Gastrocnemius medialis (tissue), 4 donors: ENCODE results near the gene RBFOX2. TPM values are rescaled to one million over a fixed set of nuclear protein-coding genes. Genes with fewer than 3 reads are reported as not detected.

Experiments used
- ATAC-seq, 2 donors: fragments of 150-250 bp; one replicate each; pipeline ENCODE4 v1.9.1; 2016
- DNase-seq, 2 donors: peaks; one replicate each; pipeline ENCODE4 v3.0.0-alpha.2; 2019
- H3K27ac ChIP-seq, 4 donors: fragments of 200-600 bp; sonication (generic); 1 replicate in 1 of 4; 2 replicates in 3 of 4; pipeline ENCODE4 v1.5.1; 2016 to 2018; ENCODE audit warnings: mild to moderate bottlenecking in 2 of 4, moderate library complexity in 1 of 4
- H3K27me3 ChIP-seq, 3 donors: fragments of 200-600 bp; sonication (generic) in 2 of 3; 1 replicate in 1 of 3; 2 replicates in 2 of 3; pipeline versions ENCODE4 v1.5.1 to v1.6.0; 2016 to 2019; ENCODE audit warnings: mild to moderate bottlenecking in 1 of 3, moderate library complexity in 1 of 3
- H3K36me3 ChIP-seq, 2 donors: fragments of 200-600 bp; sonication (generic) in 1 of 2; one replicate each; pipeline ENCODE4 v1.5.1; 2017 to 2018
- H3K4me1 ChIP-seq, 2 donors: fragments of 200-600 bp; sonication (generic) in 1 of 2; one replicate each; pipeline ENCODE4 v1.5.1; 2016 to 2017; ENCODE audit warnings: mild to moderate bottlenecking in 2 of 2
- H3K4me3 ChIP-seq, 4 donors: fragments of 200-600 bp; sonication (generic) in 3 of 4; 1 replicate in 1 of 4; 2 replicates in 3 of 4; pipeline ENCODE4 v1.5.1; 2016 to 2019; ENCODE audit warnings: mild to moderate bottlenecking in 2 of 4
- H3K9me3 ChIP-seq, 3 donors: fragments of 200-600 bp; sonication (generic) in 2 of 3; 1 replicate in 1 of 3; 2 replicates in 2 of 3; pipeline ENCODE4 v1.5.1; 2016 to 2019
- CTCF ChIP-seq, 5 experiments: fragments of 450-650 bp in 3 of 5; fragments of 200-600 bp in 2 of 5; sonication (generic) in 2 of 5; IDR thresholded peaks in 4 of 5; conservative IDR thresholded peaks in 1 of 5; 1 replicate in 4 of 5; 2 replicates in 1 of 5; pipeline ENCODE4 v1.5.1; 2016 to 2019; ENCODE audit warnings: antibody characterized with exemption in 5 of 5, mild to moderate bottlenecking in 3 of 5, moderate library complexity in 3 of 5
- POLR2A ChIP-seq, 2 donors: fragments of 450-650 bp; IDR thresholded peaks; one replicate each; pipeline ENCODE4 v1.6.1; 2017; ENCODE audit warnings: antibody characterized with exemption in 2 of 2, mild to moderate bottlenecking in 2 of 2, moderate library complexity in 2 of 2
- in situ Hi-C, 4 donors: fragments of 200-750 bp; cut with MboI; loops; one replicate each; pipeline versions ENCODE4 v1.15.0 to v1.8.0; 2017; ENCODE audit warnings: low sequenced_read_pairs in 4 of 4
- intact Hi-C: fragments of 100-400 bp; cut with DNase I; formaldehyde crosslinking; loops from one replicate; pipeline ENCODE4 v1.15.1; 2023; ENCODE audit warnings: low total_unique reads
- total RNA-seq, 4 donors: library from RNA; depleted of rRNA; stranded (reverse); fragments of >200 nt; gene quantifications; one replicate each; pipeline versions ENCODE4 v1.1.0 to v1.2.3, GENCODE V29; 2016

RBFOX2 gene
- total RNA-seq, 4 donors from 2014 or later = 26.0 to 32.1 (median 28.6) TPM

DNA sequence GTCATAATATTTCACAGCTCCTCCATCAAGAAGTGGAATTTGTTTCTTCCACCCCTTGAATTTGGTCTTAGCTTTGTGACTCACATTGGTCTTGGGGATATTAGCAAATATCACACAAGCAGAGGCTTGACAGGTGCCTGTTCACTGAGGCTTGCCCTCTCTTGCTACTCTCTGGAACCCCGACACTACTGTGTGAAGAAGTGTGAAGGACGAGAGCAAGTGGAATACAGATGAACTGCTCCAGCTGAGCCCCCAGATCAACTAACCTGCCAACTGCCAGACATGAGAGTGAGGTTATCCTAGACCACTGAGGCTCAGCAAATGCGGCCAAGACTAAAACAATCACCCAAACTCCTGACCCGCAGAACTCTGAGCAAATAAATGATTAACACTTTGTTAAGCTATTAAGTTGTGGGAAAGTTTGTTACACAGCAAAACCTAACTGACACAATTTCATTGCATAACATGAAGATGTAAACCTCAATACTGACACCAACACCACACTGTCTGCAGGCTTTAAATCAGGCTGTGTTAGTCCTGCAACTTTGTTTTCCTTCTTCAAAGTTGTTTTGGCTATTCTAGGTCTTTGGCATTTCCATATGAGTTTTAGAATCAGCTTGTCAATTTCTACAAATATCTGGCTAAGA, 168.4 kb downstream of the RBFOX2 start:
- intact Hi-C loops (no loop called here), in situ Hi-C loops (no loop called here)
- Histone ChIP-seq H3K9me3 (no peaks in the 10 kb centered on the region), H3K4me3 (no peak overlapping the region), H3K36me3 (no peaks in the 10 kb centered on the region), H3K27me3 (no peaks in the 10 kb centered on the region), H3K27ac (peak overlapping the region; percentile 80 to 90 (median 86)), H3K4me1 (peaks cover 75 to 77% of the 10 kb centered on the region in 2 donors)
- no peak for ATAC-seq
- TF ChIP-seq POLR2A (IDR thresholded peaks at IDR 0.05) (no peak), CTCF (IDR thresholded peaks at IDR 0.05 in 4 of 5, conservative IDR thresholded peaks at IDR 0.05 in 1 of 5) (no peak)
- DNase-seq = no peak

DNA sequence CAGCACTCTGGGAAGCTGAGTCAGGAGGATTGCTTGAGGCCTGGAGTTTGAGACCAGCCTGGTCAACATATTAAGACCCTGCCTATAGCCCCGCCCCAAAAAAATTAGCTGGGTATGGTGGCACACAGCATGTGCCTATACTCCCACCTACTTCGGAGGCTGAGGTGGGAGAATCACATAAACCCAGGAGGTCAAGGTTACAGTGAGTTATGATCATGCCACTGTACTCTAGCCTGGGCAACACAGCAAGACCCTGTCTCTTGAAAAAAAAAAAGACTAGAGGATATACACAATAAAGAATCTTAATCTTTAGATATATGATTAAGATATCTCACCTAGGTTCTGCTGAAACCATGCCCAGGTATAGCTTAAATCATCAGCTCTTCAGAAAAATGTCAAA, 174.3 kb downstream of the RBFOX2 start:
- Histone ChIP-seq H3K4me3 (no peak overlapping the region), H3K27ac (peak overlapping the region in 2 of 4 donors; percentile 1 to 39), H3K27me3 (no peaks in the 10 kb centered on the region), H3K36me3 (no peaks in the 10 kb centered on the region), H3K4me1 (peaks cover 37 to 40% of the 10 kb centered on the region in 2 donors), H3K9me3 (no peaks in the 10 kb centered on the region)
- intact Hi-C loops = no loop called here
- DNase-seq (no peak), ATAC-seq (no peak)
- in situ Hi-C loops = no loop called here
- TF ChIP-seq CTCF (IDR thresholded peaks at IDR 0.05 in 4 of 5, conservative IDR thresholded peaks at IDR 0.05 in 1 of 5) (no peak), POLR2A (IDR thresholded peaks at IDR 0.05) (no peak)

- no peaks in the 10 kb centered on the region for H3K9me3 ChIP-seq
- TF ChIP-seq CTCF (IDR thresholded peaks at IDR 0.05 in 4 of 5, conservative IDR thresholded peaks at IDR 0.05 in 1 of 5) (no peak), POLR2A (IDR thresholded peaks at IDR 0.05) (no peak)
- no peak for ATAC-seq
- H3K36me3 ChIP-seq = no peaks in the 10 kb centered on the region
- in situ Hi-C loops (no loop called here), intact Hi-C loops (no loop called here)
- H3K4me3 ChIP-seq = no peak overlapping the region
- H3K4me1 ChIP-seq = peaks cover 32 to 37% of the 10 kb centered on the region in 2 donors
- DNase-seq = no peak
- peak overlapping the region; percentile 82 to 95 (median 92) for H3K27ac ChIP-seq
- H3K27me3 ChIP-seq = no peaks in the 10 kb centered on the region
Observed at GRCh38 chr22:35852076-35852475, 176.5 kb downstream of the RBFOX2 start.

DNA sequence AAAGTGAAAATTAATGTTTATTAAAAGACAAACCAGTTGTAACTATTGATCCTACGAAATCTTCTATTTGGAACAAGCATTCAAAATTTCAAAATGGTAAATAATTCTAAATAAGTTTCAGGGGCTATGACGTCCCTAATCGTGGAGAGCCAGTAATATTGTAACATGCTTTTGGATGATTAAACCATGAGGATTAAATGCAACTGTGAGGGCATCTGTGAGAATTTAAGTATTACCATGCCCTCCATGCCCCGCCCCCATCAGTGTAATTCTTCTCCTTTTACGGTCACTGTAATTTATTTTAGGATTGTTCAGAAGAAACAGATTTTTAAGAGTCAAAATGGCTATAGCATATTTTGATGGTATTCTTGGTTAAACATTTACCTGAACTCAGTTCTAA, 177.8 kb downstream of the RBFOX2 start:
- H3K9me3 ChIP-seq = no peaks in the 10 kb centered on the region
- DNase-seq (no peak), ATAC-seq (no peak)
- TF ChIP-seq POLR2A (IDR thresholded peaks at IDR 0.05) (no peak), CTCF (IDR thresholded peaks at IDR 0.05 in 4 of 5, conservative IDR thresholded peaks at IDR 0.05 in 1 of 5) (no peak)
- intact Hi-C loops (no loop called here), in situ Hi-C loops (no loop called here)
- no peaks in the 10 kb centered on the region for H3K36me3 ChIP-seq
- H3K27me3 ChIP-seq = no peaks in the 10 kb centered on the region
- peaks cover 33 to 41% of the 10 kb centered on the region in 2 donors for H3K4me1 ChIP-seq
- peak overlapping the region in 3 of 4 donors; percentile 35 to 52 (median 52) for H3K4me3 ChIP-seq
- peak overlapping the region; percentile 82 to 95 (median 92) for H3K27ac ChIP-seq
